HG03280 (cell line): ENCODE measurements around the gene FAM186B.
"Not testable (repeated sequence)": the region's sequence is repeated elsewhere in the genome, so short reads cannot be mapped to it uniquely, and the experiment has no call there.

Experiments
- ATAC-seq: cut with Tn5 transposase; IDR thresholded peaks from one replicate; pipeline ENCODE4 v1.9.1; 2021; ENCODE audit warnings: mild to moderate bottlenecking, moderate library complexity; ENCODE audit not compliant: unreplicated experiment

The FAM186B gene

GRCh38 chr12:49612210-49612609, 6.8 kb upstream of the FAM186B start:
- ATAC-seq = no peak

DNA sequence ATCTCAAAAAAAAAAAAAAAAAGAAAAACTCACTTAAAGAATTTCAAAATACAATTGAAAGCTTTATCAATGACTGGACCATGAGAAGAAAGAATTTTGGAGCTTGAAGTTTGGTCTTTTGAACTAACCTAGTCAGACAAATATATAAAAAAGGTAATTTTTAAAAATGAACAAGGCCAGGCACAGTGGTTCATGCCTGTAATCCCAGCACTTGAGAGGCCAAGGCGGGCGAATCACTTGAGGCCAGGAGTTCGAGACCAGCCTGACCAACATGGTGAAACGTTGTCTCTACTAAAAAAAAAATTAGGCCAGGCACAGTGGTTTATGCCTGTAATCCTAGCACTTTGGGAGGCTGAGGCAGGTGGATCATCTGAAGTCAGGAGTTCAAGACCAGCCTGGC, 5.3 kb upstream of the FAM186B start:
- not testable (repeated sequence) for ATAC-seq

- no peak for ATAC-seq
Measured at GRCh38 chr12:49609875-49610154, 4.4 kb upstream of the FAM186B start.

DNA sequence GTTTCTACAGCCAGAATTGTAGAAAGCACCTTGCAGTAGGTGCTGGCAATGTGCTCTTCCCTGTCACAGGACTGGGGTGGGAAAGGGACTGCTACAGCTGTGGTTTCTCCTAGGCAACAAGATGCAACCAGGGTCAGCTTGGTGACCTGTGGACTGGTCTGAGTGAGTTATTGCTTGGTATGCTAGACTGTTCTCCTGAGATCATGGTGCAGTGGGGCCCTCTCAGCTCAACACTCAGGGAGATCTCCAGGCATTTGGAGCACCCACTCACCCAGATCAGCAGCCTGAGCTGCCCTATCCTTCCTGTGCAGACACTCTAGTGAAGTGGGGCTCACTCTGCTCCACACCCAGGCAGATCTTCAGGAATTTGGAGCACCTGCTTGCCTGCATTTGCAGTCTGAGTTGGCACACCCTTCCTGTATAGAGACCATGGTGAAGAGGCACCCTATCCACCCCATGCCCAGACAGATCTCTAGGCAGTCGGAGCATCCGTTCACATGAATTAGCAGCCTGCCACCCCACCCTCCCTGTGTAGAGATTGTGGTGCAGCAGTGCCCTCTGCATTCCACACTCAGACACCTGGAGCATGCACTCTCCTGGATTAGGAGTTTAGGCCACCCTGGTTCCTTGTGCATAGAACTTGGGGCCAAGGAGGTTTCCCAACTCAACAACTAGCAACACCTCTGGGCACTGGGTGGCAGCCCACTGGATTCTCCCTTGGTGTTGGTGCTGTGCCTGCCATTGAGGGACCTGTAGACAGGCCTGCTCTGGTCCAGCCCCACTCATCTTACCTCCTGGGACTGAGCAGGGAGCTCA, 3.8 kb upstream of the FAM186B start:
- no peak for ATAC-seq

- no peak for ATAC-seq
Measured at GRCh38 chr12:49604856-49605255, 583 bp downstream of the FAM186B start.

DNA sequence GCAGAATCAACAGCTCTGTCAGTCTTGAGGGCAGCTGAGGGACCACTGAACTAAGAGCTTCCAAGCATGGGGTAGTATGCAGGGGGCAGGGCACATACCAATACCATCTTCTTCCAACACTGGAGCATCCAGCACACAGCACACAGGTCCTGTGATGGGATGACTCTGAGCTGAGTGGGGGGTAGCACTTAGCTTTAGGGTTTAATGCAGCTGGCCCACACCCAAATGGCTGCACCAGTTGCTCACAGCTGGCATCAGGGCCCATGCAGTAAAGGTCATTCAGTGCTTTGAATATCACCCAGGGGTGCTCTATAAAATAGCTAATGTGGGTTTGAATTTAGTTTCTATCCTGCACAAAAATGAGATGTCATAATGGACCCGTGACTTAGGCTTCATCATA, 1.7 kb downstream of the FAM186B start:
- no peak for ATAC-seq

DNA sequence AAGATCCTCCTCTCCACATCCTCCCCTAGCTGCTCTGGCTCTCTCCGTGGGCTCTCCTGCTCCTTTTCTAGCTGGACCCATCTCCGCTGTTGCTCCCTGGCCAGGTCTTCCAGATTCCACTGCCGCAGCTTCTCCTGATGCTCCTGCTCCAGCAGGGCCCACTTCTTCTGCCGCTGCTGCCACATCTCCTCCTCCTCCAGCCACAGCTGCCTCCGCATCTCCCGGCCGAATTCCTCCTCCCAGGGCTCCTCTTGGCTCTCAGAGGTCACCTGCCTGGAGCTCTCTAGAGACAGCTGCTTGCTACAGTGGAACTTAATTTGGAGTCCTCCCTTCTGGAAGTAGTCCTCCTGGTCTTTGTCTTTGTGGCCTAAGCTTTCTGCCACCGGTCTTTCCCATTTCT, 5.5 kb downstream of the FAM186B start:
- no peak for ATAC-seq

- ATAC-seq = no peak
Measured at GRCh38 chr12:49598527-49598926, 6.9 kb downstream of the FAM186B start.

DNA sequence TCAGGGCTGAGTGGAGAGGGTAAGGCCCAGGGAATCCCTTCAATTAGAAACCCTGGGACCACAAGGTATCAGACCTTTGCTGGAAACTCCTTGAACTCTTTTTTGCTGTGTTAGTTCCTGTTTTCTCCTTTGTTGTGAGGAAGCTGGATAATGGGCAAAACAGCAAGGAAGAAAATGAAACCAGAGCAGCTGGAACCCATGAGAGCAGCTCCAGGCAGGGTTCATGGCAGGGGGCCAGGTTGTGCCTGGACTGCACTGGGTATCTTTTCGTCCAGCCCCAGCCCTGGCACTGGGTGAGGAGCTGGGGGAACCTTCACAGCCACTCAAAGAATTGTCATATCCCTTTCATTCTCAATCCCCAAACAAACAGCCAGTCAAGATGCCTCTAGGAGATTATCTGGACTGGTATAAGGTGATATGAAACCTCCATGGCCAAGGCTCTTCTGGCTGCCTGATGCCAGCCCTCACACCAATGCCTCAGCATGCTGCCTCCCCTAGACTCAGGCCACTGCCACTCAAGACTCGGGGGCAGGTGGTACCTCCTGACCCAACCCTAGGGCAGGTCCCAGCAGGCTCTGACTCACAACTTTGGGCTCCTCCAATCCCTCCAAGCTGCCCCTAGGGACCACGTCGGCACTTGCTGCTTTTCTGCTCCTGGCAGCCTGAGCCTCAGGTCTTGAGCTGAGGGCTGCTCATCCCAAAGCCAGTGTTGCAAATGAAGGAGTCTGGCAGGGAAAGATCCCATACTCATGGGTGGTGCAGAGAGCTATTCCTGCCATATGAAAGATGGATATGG, 16.5 kb downstream of the FAM186B start:
- ATAC-seq = no peak

- no peak for ATAC-seq
Measured at GRCh38 chr12:49588281-49588680, 17.2 kb downstream of the FAM186B start.

GRCh38 chr12:49587174-49587908, 18.1 kb downstream of the FAM186B start:
- no peak for ATAC-seq

DNA sequence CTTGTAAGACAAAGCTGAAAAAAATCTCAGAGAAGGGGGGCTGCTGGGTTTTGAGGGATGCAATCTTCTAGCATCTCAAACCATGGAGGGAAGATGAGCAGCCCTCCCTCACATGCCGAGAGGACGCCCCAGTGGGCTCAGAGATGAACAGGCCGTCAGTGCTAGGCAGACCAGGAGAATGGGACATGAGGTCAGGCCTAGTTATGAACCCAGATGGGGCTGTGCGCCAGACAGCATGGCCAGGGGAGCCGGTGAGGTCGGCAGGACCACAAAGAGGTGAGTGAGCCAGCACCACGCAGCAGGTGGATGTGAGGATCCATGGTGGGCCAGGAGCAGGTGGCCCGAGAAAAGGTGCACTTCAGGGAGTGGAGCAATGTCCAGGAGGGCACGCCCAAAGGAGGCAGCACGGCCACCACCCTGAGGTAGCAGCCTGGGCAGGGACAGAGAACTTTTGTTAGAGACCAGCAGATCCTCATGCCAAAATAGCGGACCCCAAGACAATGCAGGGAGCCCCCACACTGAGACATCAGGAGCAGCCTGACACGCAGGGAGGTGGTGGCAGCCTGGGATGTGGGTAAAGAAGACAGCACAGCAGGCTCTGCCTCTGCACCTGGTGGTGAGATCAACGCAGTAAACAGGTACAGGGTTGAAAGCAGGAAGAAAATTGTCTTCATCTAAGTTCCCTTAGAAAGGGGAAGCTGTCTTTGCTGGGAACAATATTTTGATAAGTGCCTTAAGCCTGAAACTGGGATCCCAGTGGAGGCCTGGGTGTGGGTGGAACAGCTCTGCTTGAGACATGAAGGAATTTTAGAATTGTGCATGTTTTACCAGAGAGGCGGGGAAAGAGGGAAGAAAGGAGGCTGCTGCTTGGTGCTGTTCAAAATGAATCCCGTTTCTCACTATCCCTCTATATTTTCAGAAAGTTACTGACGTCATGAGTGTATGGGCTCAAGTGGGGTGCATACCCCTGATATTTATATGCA, 19.7 kb downstream of the FAM186B start:
- ATAC-seq = no peak

- no peak for ATAC-seq
Measured at GRCh38 chr12:49584591-49584990, 20.8 kb downstream of the FAM186B start.

- ATAC-seq = no peak
Measured at GRCh38 chr12:49583366-49584094, 21.9 kb downstream of the FAM186B start.

GRCh38 chr12:49582850-49583249, 22.6 kb downstream of the FAM186B start:
- ATAC-seq = no peak

- ATAC-seq = no peak
Measured at GRCh38 chr12:49582201-49582600, 23.2 kb downstream of the FAM186B start.

- no peak for ATAC-seq
Measured at GRCh38 chr12:49580572-49581535, 24.6 kb downstream of the FAM186B start.

DNA sequence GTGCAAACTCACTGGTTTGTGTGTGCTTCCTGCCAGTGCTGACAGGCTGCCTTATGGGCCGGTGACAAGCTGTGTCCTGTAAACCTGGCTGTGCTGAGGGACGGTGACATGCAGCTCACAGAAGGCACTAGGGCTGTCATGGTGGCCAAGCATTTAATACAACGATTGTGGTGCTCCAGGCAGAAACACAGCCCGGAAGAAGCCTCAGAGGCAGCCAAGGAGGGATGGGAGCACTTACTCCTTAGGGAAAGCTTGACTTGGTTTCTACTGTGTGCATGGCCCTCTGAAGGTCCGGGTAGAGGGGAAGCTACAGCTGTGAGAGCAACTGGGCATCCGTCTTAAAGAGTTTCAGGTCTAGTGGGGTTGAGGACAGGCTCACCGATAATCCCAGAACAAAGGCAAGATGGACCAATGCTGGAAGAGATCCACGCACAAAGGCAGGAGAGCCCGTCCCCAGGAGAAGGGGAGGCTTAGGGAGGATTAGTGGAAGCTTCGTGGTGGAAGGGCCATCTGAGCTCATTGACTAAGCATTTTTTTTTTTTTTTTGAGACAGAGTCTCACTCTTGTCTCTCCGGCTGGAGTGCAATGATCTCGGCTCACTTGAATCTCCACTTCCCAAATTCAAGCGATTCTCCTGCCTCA, 26.8 kb downstream of the FAM186B start:
- ATAC-seq = no peak
